DMS79 (cell line): ENCODE results near the gene POU2F3.

Experiments used
- DNase-seq: peaks from one replicate; lab custom pipeline; 2025; lab: John Stamatoyannopoulos, UW

The POU2F3 gene

GRCh38 chr11:120210626-120211521, 29.1 kb upstream of the POU2F3 start, which contains the start of gene OAF:
TSS of gene OAF (plus strand) at chr11:120211032. CDS start at chr11:120211280, 248 bp downstream.
- DNase-seq: peak; percentile 46

- no peak for DNase-seq
These were observed 28.2 kb upstream of the POU2F3 start for GRCh38 chr11:120211522-120212258.

GRCh38 chr11:120212259-120212878, 27.6 kb upstream of the POU2F3 start:
- no peak for DNase-seq

GRCh38 chr11:120212926-120213325, 27.0 kb upstream of the POU2F3 start:
- DNase-seq: no peak

GRCh38 chr11:120214581-120214980, 25.4 kb upstream of the POU2F3 start:
- DNase-seq: no peak

GRCh38 chr11:120215634-120216033, 24.3 kb upstream of the POU2F3 start:
- no peak for DNase-seq

GRCh38 chr11:120216426-120217102, 23.4 kb upstream of the POU2F3 start:
- DNase-seq: no peak

- DNase-seq: no peak
These were observed 22.4 kb upstream of the POU2F3 start for GRCh38 chr11:120217526-120217925.

GRCh38 chr11:120217941-120218694, 21.8 kb upstream of the POU2F3 start:
- DNase-seq: no peak

GRCh38 chr11:120218695-120219033, 21.3 kb upstream of the POU2F3 start:
- DNase-seq: no peak

GRCh38 chr11:120219232-120219937, 20.6 kb upstream of the POU2F3 start:
- no peak for DNase-seq

- no peak for DNase-seq
These were observed 19.8 kb upstream of the POU2F3 start for GRCh38 chr11:120219938-120220746.

GRCh38 chr11:120220747-120221037, 19.2 kb upstream of the POU2F3 start:
- DNase-seq: no peak

GRCh38 chr11:120221115-120221752, 18.7 kb upstream of the POU2F3 start:
- DNase-seq: no peak

- DNase-seq: no peak
These were observed 17.0 kb upstream of the POU2F3 start for GRCh38 chr11:120222916-120223315.

- DNase-seq: no peak
These were observed 16.1 kb upstream of the POU2F3 start for GRCh38 chr11:120223793-120224192.

GRCh38 chr11:120224361-120224760, 15.6 kb upstream of the POU2F3 start:
- no peak for DNase-seq

GRCh38 chr11:120224972-120225909, 14.7 kb upstream of the POU2F3 start:
- DNase-seq: no peak
